Suprapubic skin (tissue), 4 donors: ENCODE results near the gene SAGE1.
"Not testable (repeated sequence)": the region's sequence is repeated elsewhere in the genome, so short reads cannot be mapped to it uniquely, and the experiment has no call there.

Experiments
- EP300 ChIP-seq: sonication (generic); formaldehyde crosslinking; IDR thresholded peaks from one replicate; pipeline ENCODE4 v1.6.1; 2017; ENCODE audit warnings: antibody characterized with exemption
- POLR2A ChIP-seq, 2 donors: fragments of 450-650 bp; IDR thresholded peaks; one replicate each; pipeline ENCODE4 v1.6.1; 2017; ENCODE audit warnings: antibody characterized with exemption in 2 of 2, mild to moderate bottlenecking in 2 of 2, moderate library complexity in 2 of 2
- POLR2AphosphoS5 ChIP-seq, 3 donors: sonication (generic); formaldehyde crosslinking; IDR thresholded peaks; one replicate each; pipeline ENCODE4 v1.6.1; 2017; ENCODE audit warnings: antibody characterized with exemption in 3 of 3
- TF ChIP-seq, protein P1 (sequence below), 2 donors: fragments of 200-600 bp in 1 of 2; fragments of 450-650 bp in 1 of 2; sonication (generic) in 1 of 2; IDR thresholded peaks; one replicate each; pipeline ENCODE4 v1.5.1; 2016 to 2019; ENCODE audit warnings: antibody characterized with exemption in 2 of 2, mild to moderate bottlenecking in 1 of 2, moderate library complexity in 1 of 2

- TF ChIP-seq, protein P1, sequence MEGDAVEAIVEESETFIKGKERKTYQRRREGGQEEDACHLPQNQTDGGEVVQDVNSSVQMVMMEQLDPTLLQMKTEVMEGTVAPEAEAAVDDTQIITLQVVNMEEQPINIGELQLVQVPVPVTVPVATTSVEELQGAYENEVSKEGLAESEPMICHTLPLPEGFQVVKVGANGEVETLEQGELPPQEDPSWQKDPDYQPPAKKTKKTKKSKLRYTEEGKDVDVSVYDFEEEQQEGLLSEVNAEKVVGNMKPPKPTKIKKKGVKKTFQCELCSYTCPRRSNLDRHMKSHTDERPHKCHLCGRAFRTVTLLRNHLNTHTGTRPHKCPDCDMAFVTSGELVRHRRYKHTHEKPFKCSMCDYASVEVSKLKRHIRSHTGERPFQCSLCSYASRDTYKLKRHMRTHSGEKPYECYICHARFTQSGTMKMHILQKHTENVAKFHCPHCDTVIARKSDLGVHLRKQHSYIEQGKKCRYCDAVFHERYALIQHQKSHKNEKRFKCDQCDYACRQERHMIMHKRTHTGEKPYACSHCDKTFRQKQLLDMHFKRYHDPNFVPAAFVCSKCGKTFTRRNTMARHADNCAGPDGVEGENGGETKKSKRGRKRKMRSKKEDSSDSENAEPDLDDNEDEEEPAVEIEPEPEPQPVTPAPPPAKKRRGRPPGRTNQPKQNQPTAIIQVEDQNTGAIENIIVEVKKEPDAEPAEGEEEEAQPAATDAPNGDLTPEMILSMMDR (IDR thresholded peaks at IDR 0.05), result not testable (repeated sequence)
- not testable (repeated sequence) for TF ChIP-seq POLR2AphosphoS5 (IDR thresholded peaks at IDR 0.05); EP300; POLR2A (IDR thresholded peaks at IDR 0.05)
Observed at GRCh38 chrX:135854438-135854837, 39.1 kb upstream of the SAGE1 start, which contains the start of gene CT45A8.
